ENCODE results near the gene OPCML. TPM values are rescaled to one million over a fixed set of nuclear protein-coding genes. Genes with fewer than 3 reads are reported as not detected.

Gene OPCML
- total RNA-seq, 1 donor from 2014 or later = 4.6 TPM

GRCh38 chr11:133180201-133180600 is 352.1 kb downstream of the OPCML start:
- H3K9me3 Mint-ChIP-seq = no peaks in the 10 kb centered on the region
- DNase-seq (ENCODE audit: extremely low spot score, unreplicated experiment) = no peak
- H3K27ac Mint-ChIP-seq = no peak overlapping the region

GRCh38 chr11:133176748-133177147 is 355.6 kb downstream of the OPCML start:
- no peak overlapping the region for H3K27ac Mint-ChIP-seq
- H3K9me3 Mint-ChIP-seq = no peaks in the 10 kb centered on the region
- no peaks in the 10 kb centered on the region for H3K4me1 Mint-ChIP-seq (ENCODE audit: unreplicated experiment)
- H3K36me3 Mint-ChIP-seq = no peaks in the 10 kb centered on the region
- no peak for DNase-seq (ENCODE audit: extremely low spot score, unreplicated experiment)
- H3K4me3 Mint-ChIP-seq = no peak overlapping the region
- TF ChIP-seq, protein P1, sequence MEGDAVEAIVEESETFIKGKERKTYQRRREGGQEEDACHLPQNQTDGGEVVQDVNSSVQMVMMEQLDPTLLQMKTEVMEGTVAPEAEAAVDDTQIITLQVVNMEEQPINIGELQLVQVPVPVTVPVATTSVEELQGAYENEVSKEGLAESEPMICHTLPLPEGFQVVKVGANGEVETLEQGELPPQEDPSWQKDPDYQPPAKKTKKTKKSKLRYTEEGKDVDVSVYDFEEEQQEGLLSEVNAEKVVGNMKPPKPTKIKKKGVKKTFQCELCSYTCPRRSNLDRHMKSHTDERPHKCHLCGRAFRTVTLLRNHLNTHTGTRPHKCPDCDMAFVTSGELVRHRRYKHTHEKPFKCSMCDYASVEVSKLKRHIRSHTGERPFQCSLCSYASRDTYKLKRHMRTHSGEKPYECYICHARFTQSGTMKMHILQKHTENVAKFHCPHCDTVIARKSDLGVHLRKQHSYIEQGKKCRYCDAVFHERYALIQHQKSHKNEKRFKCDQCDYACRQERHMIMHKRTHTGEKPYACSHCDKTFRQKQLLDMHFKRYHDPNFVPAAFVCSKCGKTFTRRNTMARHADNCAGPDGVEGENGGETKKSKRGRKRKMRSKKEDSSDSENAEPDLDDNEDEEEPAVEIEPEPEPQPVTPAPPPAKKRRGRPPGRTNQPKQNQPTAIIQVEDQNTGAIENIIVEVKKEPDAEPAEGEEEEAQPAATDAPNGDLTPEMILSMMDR (conservative IDR thresholded peaks at IDR 0.05) = no peak
- peaks cover 18% of the 10 kb centered on the region for H3K27me3 Mint-ChIP-seq

More at GRCh38 chr11:133180201-133180600, 352.1 kb downstream of the OPCML start:
- H3K4me3 Mint-ChIP-seq = no peak overlapping the region
- H3K27me3 Mint-ChIP-seq = peaks cover 45% of the 10 kb centered on the region
- no peaks in the 10 kb centered on the region for H3K36me3 Mint-ChIP-seq
- H3K4me1 Mint-ChIP-seq (ENCODE audit: unreplicated experiment) = no peaks in the 10 kb centered on the region
- TF ChIP-seq, protein P1 (conservative IDR thresholded peaks at IDR 0.05) = no peak

DNA sequence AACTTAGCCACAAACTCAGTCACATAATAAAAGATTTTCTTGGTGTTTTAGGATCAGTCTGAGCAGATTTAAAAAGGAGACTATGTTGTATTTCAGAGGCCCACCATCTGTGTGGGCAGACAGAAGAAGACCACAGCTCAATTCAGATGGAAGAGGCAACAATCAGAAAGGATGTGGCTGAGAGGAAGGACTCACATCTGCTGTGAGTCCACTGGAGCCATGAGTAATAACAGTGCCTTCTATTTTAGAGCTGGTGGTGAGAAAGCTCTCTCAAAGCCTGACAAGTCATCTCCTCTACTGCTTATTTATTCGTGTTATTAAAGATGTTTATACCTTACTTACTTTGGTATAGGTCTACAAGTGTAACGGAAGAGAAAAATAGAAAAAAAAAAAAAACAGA is 357.2 kb downstream of the OPCML start:
- Mint-ChIP-seq H3K9me3 (no peaks in the 10 kb centered on the region), H3K4me1 (ENCODE audit: unreplicated experiment) (no peaks in the 10 kb centered on the region), H3K27me3 (peaks cover 9% of the 10 kb centered on the region), H3K4me3 (no peak overlapping the region), H3K27ac (no peak overlapping the region), H3K36me3 (no peaks in the 10 kb centered on the region)
- TF ChIP-seq, protein P1 (conservative IDR thresholded peaks at IDR 0.05) = no peak
- DNase-seq (ENCODE audit: extremely low spot score, unreplicated experiment) = no peak

GRCh38 chr11:133173810-133174412 is 358.4 kb downstream of the OPCML start:
- Mint-ChIP-seq H3K4me3 (no peak overlapping the region), H3K27ac (no peak overlapping the region), H3K36me3 (no peaks in the 10 kb centered on the region), H3K4me1 (ENCODE audit: unreplicated experiment) (no peaks in the 10 kb centered on the region), H3K27me3 (peaks cover 4% of the 10 kb centered on the region), H3K9me3 (no peaks in the 10 kb centered on the region)
- no peak for DNase-seq (ENCODE audit: extremely low spot score, unreplicated experiment)
- TF ChIP-seq, protein P1 (conservative IDR thresholded peaks at IDR 0.05) = no peak

GRCh38 chr11:133172349-133172748 is 360.0 kb downstream of the OPCML start:
- Mint-ChIP-seq H3K9me3 (no peaks in the 10 kb centered on the region), H3K27me3 (peaks cover 13% of the 10 kb centered on the region), H3K4me3 (no peak overlapping the region), H3K4me1 (ENCODE audit: unreplicated experiment) (no peaks in the 10 kb centered on the region), H3K36me3 (no peaks in the 10 kb centered on the region), H3K27ac (no peak overlapping the region)
- TF ChIP-seq, protein P1 (conservative IDR thresholded peaks at IDR 0.05) = no peak
- no peak for DNase-seq (ENCODE audit: extremely low spot score, unreplicated experiment)

Measured in type B pancreatic cell (in vitro differentiated cells).